Immature natural killer cell (primary cell): ENCODE results near the gene LRCOL1. TPM values are rescaled to one million over a fixed set of nuclear protein-coding genes. Genes with fewer than 3 reads are reported as not detected.

Experiments
- DNase-seq, 3 donors: peaks; one replicate each; pipeline ENCODE4 v3.0.0; 2022; ENCODE audit warnings: mixed read lengths in 1 of 3
- H3K27ac Mint-ChIP-seq, 6 donors: one replicate each; pipeline ENCODE4 v1.8.0; 2020; ENCODE audit warnings: mixed read lengths in 6 of 6, mild to moderate bottlenecking in 5 of 6, inconsistent platforms in 4 of 6, moderate library complexity in 3 of 6
- H3K27me3 Mint-ChIP-seq, 3 donors: one replicate each; pipeline ENCODE4 v1.8.0; 2020 to 2021; ENCODE audit warnings: low read depth in 3 of 3, mild to moderate bottlenecking in 3 of 3, mixed read lengths in 3 of 3, moderate library complexity in 3 of 3, inconsistent platforms in 1 of 3
- H3K36me3 Mint-ChIP-seq, 3 donors: one replicate each; pipeline ENCODE4 v1.8.0; 2020; ENCODE audit warnings: mixed read lengths in 3 of 3, inconsistent platforms in 2 of 3, mild to moderate bottlenecking in 2 of 3
- H3K4me1 Mint-ChIP-seq, 2 donors: one replicate each; pipeline ENCODE4 v1.8.0; 2020; ENCODE audit warnings: inconsistent platforms in 2 of 2, mild to moderate bottlenecking in 2 of 2, mixed read lengths in 2 of 2, moderate library complexity in 1 of 2
- H3K4me3 Mint-ChIP-seq, 5 donors: one replicate each; pipeline ENCODE4 v1.8.0; 2020; ENCODE audit warnings: mild to moderate bottlenecking in 5 of 5, mixed read lengths in 5 of 5, inconsistent platforms in 3 of 5, moderate library complexity in 3 of 5
- H3K9me3 Mint-ChIP-seq, 6 donors: one replicate each; pipeline ENCODE4 v1.8.0; 2020; ENCODE audit warnings: mild to moderate bottlenecking in 6 of 6, mixed read lengths in 6 of 6, inconsistent platforms in 4 of 6, moderate library complexity in 3 of 6
- polyA plus RNA-seq, 3 donors: library from polyadenylated mRNA; unstranded; fragments of 300-500 nt; fragmentation: Illumina TruSeq; gene quantifications; one replicate each; pipeline ENCODE4 v1.2.3, GENCODE V29; 2021

LRCOL1 gene
- polyA plus RNA-seq, 3 donors from 2014 or later: not detected

GRCh38 chr12:132572801-132573760 lies 37.3 kb downstream of the LRCOL1 start:
- no peaks in the 10 kb centered on the region for H3K9me3 Mint-ChIP-seq
- H3K4me1 Mint-ChIP-seq: peaks cover 5 to 11% of the 10 kb centered on the region in 2 donors
- peaks cover 0 to 2% (median 1%) of the 10 kb centered on the region in 3 donors for H3K27me3 Mint-ChIP-seq
- no peak overlapping the region for H3K27ac Mint-ChIP-seq
- no peak for DNase-seq
- peaks cover 0 to 4% (median 2%) of the 10 kb centered on the region in 3 donors for H3K36me3 Mint-ChIP-seq
- H3K4me3 Mint-ChIP-seq: no peak overlapping the region

GRCh38 chr12:132572106-132572505 lies 38.3 kb downstream of the LRCOL1 start:
- Mint-ChIP-seq H3K27me3 (peaks cover 0 to 2% (median 1%) of the 10 kb centered on the region in 3 donors), H3K9me3 (no peaks in the 10 kb centered on the region), H3K36me3 (peaks cover 0 to 4% (median 0%) of the 10 kb centered on the region in 3 donors), H3K4me3 (no peak overlapping the region), H3K4me1 (peaks cover 5 to 11% of the 10 kb centered on the region in 2 donors), H3K27ac (no peak overlapping the region)
- no peak for DNase-seq

DNA sequence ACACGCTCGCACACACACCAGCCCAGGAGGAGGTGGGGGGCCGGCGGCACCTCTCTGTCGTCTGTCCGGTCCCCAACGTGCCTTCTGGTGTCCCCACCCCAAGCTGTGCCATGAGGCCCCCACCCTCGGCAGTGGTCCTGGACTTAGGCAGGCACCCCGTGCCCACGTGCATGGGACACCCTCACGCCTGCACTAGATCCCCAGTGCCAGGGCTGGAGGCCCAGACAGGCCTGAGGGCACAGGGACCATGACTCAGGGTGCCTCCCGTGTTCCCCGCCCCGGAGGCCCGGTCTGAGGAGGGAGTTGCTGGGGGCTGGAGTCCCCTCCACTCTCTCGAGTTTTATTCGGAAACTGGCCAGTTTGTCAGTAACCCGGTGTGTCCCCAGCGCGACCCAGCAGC lies 38.8 kb downstream of the LRCOL1 start:
- Mint-ChIP-seq H3K4me1 (peaks cover 5 to 11% of the 10 kb centered on the region in 2 donors), H3K4me3 (no peak overlapping the region), H3K36me3 (peaks cover 0 to 4% (median 0%) of the 10 kb centered on the region in 3 donors), H3K27ac (no peak overlapping the region), H3K9me3 (no peaks in the 10 kb centered on the region), H3K27me3 (peaks cover 0 to 1% (median 0%) of the 10 kb centered on the region in 3 donors)
- no peak for DNase-seq

DNA sequence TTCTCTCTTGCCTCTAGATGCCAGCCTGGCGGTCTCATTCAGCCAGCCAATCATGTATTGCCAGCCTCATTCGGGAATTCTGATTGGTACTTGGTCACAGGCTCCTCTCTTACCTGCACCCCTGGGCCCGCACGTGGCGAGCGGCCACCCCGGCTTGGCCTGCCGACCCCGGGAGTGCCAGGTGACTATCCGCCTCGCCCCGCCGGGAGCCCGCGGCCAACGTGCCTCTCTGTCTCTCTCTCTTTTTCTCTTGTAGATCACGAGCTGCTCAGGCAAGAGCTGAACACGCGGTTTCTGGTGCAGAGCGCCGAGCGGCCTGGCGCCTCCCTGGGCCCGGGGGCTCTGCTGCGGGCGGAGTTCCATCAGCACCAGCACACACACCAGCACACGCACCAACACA lies 39.3 kb downstream of the LRCOL1 start:
- no peak for DNase-seq
- no peak overlapping the region for H3K4me3 Mint-ChIP-seq
- no peaks in the 10 kb centered on the region for H3K9me3 Mint-ChIP-seq
- peaks cover 0 to 4% (median 0%) of the 10 kb centered on the region in 3 donors for H3K36me3 Mint-ChIP-seq
- H3K27ac Mint-ChIP-seq: no peak overlapping the region
- peaks cover 5 to 11% of the 10 kb centered on the region in 2 donors for H3K4me1 Mint-ChIP-seq
- peaks cover 0 to 1% (median 0%) of the 10 kb centered on the region in 3 donors for H3K27me3 Mint-ChIP-seq

GRCh38 chr12:132570635-132571034 lies 39.7 kb downstream of the LRCOL1 start:
- peaks cover 0 to 4% (median 1%) of the 10 kb centered on the region in 3 donors for H3K36me3 Mint-ChIP-seq
- no peak overlapping the region for H3K4me3 Mint-ChIP-seq
- DNase-seq: no peak
- H3K4me1 Mint-ChIP-seq: peaks cover 5 to 12% of the 10 kb centered on the region in 2 donors
- H3K27me3 Mint-ChIP-seq: peaks cover 0 to 2% (median 0%) of the 10 kb centered on the region in 3 donors
- no peak overlapping the region for H3K27ac Mint-ChIP-seq
- H3K9me3 Mint-ChIP-seq: no peaks in the 10 kb centered on the region

DNA sequence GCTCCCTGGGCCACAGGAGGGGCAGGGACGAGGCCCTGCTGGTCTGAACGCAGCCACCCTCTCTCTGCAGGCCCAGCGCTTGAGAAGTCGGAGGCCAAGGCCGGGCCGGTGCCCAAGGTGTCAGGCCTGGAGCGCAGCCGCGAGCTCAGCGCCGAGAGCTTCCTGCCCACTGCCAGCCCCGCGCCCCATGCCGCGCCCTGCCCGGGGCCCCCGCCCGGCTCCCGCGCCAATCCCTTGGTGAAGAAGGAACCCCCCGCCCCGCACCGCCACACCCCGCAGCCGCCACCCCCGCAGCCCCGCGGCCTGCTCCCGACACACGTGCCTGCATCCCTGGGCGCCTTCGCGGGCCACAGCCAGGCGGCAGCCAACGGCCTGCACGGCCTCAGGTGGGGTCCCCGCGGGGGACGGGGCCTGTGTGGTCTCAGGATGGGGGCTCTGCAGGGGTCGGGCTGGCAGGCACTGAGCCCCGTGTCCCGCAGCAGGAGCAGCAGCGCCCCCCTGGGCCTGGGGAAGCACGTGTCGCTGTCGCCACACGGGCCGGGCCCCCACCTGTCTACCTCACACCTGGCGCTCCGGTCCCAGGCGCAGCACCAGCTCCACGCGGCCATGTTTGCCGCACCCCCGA lies 40.4 kb downstream of the LRCOL1 start:
- peaks cover 0 to 3% (median 3%) of the 10 kb centered on the region in 3 donors for H3K36me3 Mint-ChIP-seq
- H3K4me3 Mint-ChIP-seq: no peak overlapping the region
- peaks cover 0 to 3% (median 0%) of the 10 kb centered on the region in 3 donors for H3K27me3 Mint-ChIP-seq
- no peak overlapping the region for H3K27ac Mint-ChIP-seq
- DNase-seq: no peak
- no peaks in the 10 kb centered on the region for H3K9me3 Mint-ChIP-seq
- H3K4me1 Mint-ChIP-seq: peaks cover 5 to 13% of the 10 kb centered on the region in 2 donors

GRCh38 chr12:132568826-132569480 lies 41.4 kb downstream of the LRCOL1 start:
- Mint-ChIP-seq H3K36me3 (peaks cover 0 to 3% (median 3%) of the 10 kb centered on the region in 3 donors), H3K27me3 (peaks cover 0 to 3% (median 0%) of the 10 kb centered on the region in 3 donors), H3K4me1 (peaks cover 5 to 13% of the 10 kb centered on the region in 2 donors), H3K27ac (peak overlapping the region in 2 of 6 donors; percentile 35 to 58), H3K4me3 (no peak overlapping the region), H3K9me3 (no peaks in the 10 kb centered on the region)
- peak; percentile 22 to 28 (median 23) for DNase-seq

- H3K27me3 Mint-ChIP-seq: peaks cover 0 to 3% (median 2%) of the 10 kb centered on the region in 3 donors
- H3K4me1 Mint-ChIP-seq: peaks cover 9 to 15% of the 10 kb centered on the region in 2 donors
- H3K36me3 Mint-ChIP-seq: peaks cover 0 to 3% (median 3%) of the 10 kb centered on the region in 3 donors
- DNase-seq: no peak
- H3K4me3 Mint-ChIP-seq: no peak overlapping the region
- no peak overlapping the region for H3K27ac Mint-ChIP-seq
- no peaks in the 10 kb centered on the region for H3K9me3 Mint-ChIP-seq
Measured at GRCh38 chr12:132568301-132568700, 42.1 kb downstream of the LRCOL1 start.

DNA sequence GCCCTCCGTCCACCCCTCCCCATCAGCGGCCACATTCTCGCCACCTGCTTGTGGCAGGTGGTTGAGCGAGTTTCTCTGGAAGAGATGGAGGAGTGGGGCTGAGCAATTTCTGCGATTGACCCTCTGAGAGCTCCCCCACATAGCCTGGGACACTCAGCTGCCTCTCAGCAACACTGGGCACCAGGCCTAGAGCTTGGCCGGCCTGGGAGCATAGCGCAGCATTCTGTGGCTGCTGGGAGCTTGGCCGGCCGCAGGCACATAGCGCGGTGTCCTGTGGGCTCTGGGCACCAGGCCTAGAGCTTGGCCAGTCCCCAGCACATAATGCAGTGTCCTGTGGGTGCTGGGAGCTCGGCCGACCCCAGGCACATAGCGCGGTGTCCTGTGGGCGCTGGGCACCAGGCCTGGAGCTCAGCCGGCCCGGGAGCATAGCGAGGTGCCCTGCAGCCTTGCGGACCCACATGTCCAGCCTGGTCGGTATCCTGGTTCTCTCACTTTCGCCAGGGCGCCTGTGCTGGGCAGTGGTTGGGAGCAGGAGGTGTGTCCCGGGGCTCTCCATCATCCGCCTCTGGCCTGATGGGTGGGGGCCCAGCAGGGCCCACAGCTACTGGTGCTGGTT lies 43.8 kb downstream of the LRCOL1 start:
- DNase-seq: no peak
- Mint-ChIP-seq H3K27me3 (peaks cover 0 to 2% (median 2%) of the 10 kb centered on the region in 3 donors), H3K4me1 (peaks cover 11 to 15% of the 10 kb centered on the region in 2 donors), H3K4me3 (no peak overlapping the region), H3K36me3 (peaks cover 0 to 3% (median 3%) of the 10 kb centered on the region in 3 donors), H3K27ac (no peak overlapping the region), H3K9me3 (no peaks in the 10 kb centered on the region)

GRCh38 chr12:132565365-132565764 lies 45.0 kb downstream of the LRCOL1 start:
- Mint-ChIP-seq H3K27me3 (peaks cover 0 to 2% (median 2%) of the 10 kb centered on the region in 3 donors), H3K27ac (no peak overlapping the region), H3K4me3 (no peak overlapping the region), H3K36me3 (peaks cover 0 to 3% (median 3%) of the 10 kb centered on the region in 3 donors), H3K4me1 (peaks cover 11 to 17% of the 10 kb centered on the region in 2 donors), H3K9me3 (no peaks in the 10 kb centered on the region)
- no peak for DNase-seq

DNA sequence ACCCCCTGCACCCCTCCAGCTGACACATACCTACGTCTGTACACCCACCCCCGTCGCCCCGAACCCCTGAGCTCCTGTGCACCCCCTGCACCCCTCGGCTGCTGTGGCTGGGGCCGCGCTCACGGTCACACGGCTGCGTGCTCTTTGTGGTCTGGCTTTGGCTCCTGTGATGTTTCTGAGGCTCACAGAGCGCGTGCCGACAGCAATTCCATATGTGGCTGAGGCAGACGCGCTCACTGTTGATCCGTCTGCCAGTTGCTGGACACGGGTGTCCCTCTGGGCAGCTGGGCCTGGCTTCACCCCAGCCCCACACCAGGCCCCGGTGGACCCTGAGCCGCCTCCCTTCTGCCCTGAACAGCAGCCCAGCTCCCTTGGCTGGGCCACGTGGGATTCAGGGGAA lies 46.5 kb downstream of the LRCOL1 start:
- Mint-ChIP-seq H3K4me3 (no peak overlapping the region), H3K27me3 (peaks cover 0 to 6% (median 3%) of the 10 kb centered on the region in 3 donors), H3K36me3 (peaks cover 0 to 3% (median 3%) of the 10 kb centered on the region in 3 donors), H3K27ac (no peak overlapping the region), H3K4me1 (peaks cover 12 to 20% of the 10 kb centered on the region in 2 donors), H3K9me3 (no peaks in the 10 kb centered on the region)
- no peak for DNase-seq

- Mint-ChIP-seq H3K4me3 (no peak overlapping the region), H3K27me3 (peaks cover 2 to 9% (median 6%) of the 10 kb centered on the region in 3 donors), H3K36me3 (peaks cover 0 to 3% (median 3%) of the 10 kb centered on the region in 3 donors)
Measured at GRCh38 chr12:132562489-132563021, 47.8 kb downstream of the LRCOL1 start.

More at GRCh38 chr12:132562489-132563021, 47.8 kb downstream of the LRCOL1 start:
- no peak for DNase-seq
- no peaks in the 10 kb centered on the region for H3K9me3 Mint-ChIP-seq
- H3K27ac Mint-ChIP-seq: no peak overlapping the region
- H3K4me1 Mint-ChIP-seq: peaks cover 16 to 21% of the 10 kb centered on the region in 2 donors
